ENCODE measurements around the gene TSEN54. TPM values are rescaled to one million over a fixed set of nuclear protein-coding genes. Genes with fewer than 3 reads are reported as not detected.
A peak's percentile ranks its signal among the peaks of the same experiment; 100 is the strongest.

The TSEN54 gene
- total RNA-seq, 2 experiments from 2014 or later: 29.2 to 35.1 TPM

GRCh38 chr17:75521951-75522727 is 5.8 kb downstream of the TSEN54 start:
- no peak overlapping the region for H3K4me3 Mint-ChIP-seq
- intact Hi-C loops (cut with DNase I, micrococcal nuclease): no loop called here
- H3K4me1 Mint-ChIP-seq: peaks cover 31% of the 10 kb centered on the region
- peaks cover 33% of the 10 kb centered on the region for H3K36me3 Mint-ChIP-seq (ENCODE audit: low read depth)
- no peak for ATAC-seq
- DNase-seq: no peak
- POLR2A ChIA-PET: interaction anchor here (0.6 to 0.8 kb wide), 3 partner anchors 18 to 921 kb away, joined by 3 to 6 read pairs (median 5); no protein-coding TSS in a partner anchor
- CTCF ChIA-PET: interaction anchor here (1.0 kb wide), 1 partner anchor 25 kb away, joined by 3 read pairs; no protein-coding TSS in a partner anchor
- no peaks in the 10 kb centered on the region for H3K27me3 Mint-ChIP-seq
- H3K9me3 Mint-ChIP-seq (ENCODE audit: low read depth): no peaks in the 10 kb centered on the region
- H3K27ac Mint-ChIP-seq: no peak overlapping the region

DNA sequence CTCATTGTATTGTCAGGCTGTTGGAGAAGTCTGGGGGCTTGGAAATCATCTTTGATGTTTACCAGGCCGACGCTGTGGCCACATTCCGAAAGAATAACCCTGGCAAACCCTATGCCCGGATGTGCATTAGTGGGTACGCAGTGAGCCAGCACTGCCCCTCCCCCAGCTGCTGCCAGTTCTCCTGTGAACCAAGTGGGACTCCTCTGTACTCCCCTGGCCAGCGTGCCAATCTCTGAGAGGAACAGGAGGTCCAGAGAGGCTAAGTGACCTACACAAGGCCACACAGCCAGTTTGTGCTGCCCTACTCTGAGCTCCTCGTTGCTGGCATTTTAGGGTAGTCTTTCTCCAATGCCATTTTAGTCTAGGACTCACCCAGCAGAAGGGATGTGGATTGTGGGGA is 7.3 kb downstream of the TSEN54 start:
- POLR2A ChIA-PET: no interaction called here
- CTCF ChIA-PET: interaction anchor here (0.9 to 1.5 kb wide), 3 partner anchors 12 to 355 kb away, joined by 3 to 5 read pairs (median 4); partner anchors contain the start of gene TRIM47
- Mint-ChIP-seq H3K4me1 (peaks cover 16% of the 10 kb centered on the region), H3K36me3 (ENCODE audit: low read depth) (peaks cover 21% of the 10 kb centered on the region), H3K27ac (no peak overlapping the region), H3K9me3 (ENCODE audit: low read depth) (no peaks in the 10 kb centered on the region), H3K4me3 (no peak overlapping the region), H3K27me3 (no peaks in the 10 kb centered on the region)
- intact Hi-C loops (cut with DNase I, micrococcal nuclease): loop anchor here (2.0 kb wide), 4 partner anchors 65 to 651 kb away; partner anchors contain the start of genes FDXR (in 1 of the 2) and JPT1 (in 1 of the 2)
- ATAC-seq (no peak), DNase-seq (no peak)

- Mint-ChIP-seq H3K36me3 (ENCODE audit: low read depth) (peaks cover 19% of the 10 kb centered on the region), H3K9me3 (ENCODE audit: low read depth) (no peaks in the 10 kb centered on the region), H3K27me3 (no peaks in the 10 kb centered on the region), H3K4me3 (peak overlapping the region; percentile 44), H3K4me1 (peaks cover 10% of the 10 kb centered on the region), H3K27ac (no peak overlapping the region)
- ChIA-PET CTCF (interaction anchor here (0.6 to 1.7 kb wide), 6 partner anchors 8 to 1852 kb away, joined by 3 to 10 read pairs (median 4); partner anchors contain the start of genes TRIM47 and TSEN54), POLR2A (interaction anchor here (0.6 to 1.5 kb wide), 3 partner anchors 8 to 68 kb away, joined by 3 to 6 read pairs (median 3); partner anchors contain the start of genes TMEM94 and TSEN54)
- no peak for ATAC-seq
- DNase-seq: no peak
- intact Hi-C loops (cut with DNase I, micrococcal nuclease): loop anchor here (2.0 kb wide), 4 partner anchors 64 to 652 kb away; partner anchors contain the start of genes FDXR (in 1 of the 2) and JPT1 (in 1 of the 2)
Measured at GRCh38 chr17:75524269-75524969, 8.1 kb downstream of the TSEN54 start.

DNA sequence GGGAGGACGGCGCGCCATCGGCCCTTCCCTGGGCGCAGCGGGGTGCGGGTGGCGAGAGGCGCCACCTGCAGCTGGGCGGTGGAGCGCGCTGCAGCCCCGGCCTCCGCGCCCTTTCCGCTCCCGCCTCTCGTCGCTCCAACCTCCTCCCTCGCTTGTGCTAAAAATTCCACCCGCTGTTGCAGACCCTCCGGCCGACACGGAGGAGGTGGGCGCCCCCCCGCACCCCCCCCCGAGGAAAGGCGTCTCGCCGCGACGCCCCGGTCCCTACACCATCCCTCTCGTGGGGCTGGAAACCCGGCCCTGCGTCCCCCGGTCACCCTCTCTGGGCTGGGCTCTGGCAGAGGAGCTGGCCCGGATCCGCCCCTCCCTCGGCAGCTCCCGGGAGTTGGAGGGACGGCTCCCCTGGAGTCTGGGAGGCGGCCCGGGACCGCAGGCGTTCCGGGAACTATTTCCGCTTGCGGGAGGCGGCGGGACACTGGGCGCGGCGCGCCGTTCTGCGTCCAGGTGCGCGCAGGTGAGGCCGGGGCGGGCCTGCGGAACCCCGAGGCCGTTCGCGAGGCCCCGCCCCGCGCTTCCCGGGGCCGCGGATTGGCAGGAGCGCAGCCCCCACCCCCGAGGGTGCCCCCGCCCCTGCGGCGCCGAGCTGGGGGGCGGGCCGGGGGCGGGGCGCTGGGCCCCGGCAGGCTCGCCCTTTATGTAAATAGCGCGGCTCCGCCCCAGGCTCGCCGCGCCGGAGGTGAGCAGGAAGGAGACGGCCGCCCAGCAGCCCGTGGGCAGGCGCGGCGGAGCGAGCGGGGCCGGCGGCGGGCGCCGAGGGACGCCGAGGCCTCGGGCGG is 8.9 kb downstream of the TSEN54 start, which contains the start of gene LLGL2:
Gene LLGL2 (plus strand): TSS at position 728 of the 836 bp plus-strand sequence. CDS start 17,730 bp downstream, outside the sequence.
- ATAC-seq (peak; percentile 89), DNase-seq (peak; percentile 88)
- POLR2A ChIA-PET: interaction anchor here (1.2 to 1.5 kb wide), 2 partner anchors 9 to 69 kb away, joined by 3 to 6 read pairs; partner anchors contain the start of genes TMEM94 and TSEN54
- peak within 1 kb of the TSS; percentile 62 for H3K4me3 Mint-ChIP-seq
- no peak within 1 kb of the TSS for H3K27ac Mint-ChIP-seq
- CTCF ChIA-PET: interaction anchor here (0.6 to 1.7 kb wide), 5 partner anchors 9 to 1853 kb away, joined by 3 to 10 read pairs (median 5); partner anchors contain the start of gene TSEN54
- no peaks in the 10 kb centered on the region for H3K9me3 Mint-ChIP-seq (ENCODE audit: low read depth)
- no peaks in the 10 kb centered on the region for H3K27me3 Mint-ChIP-seq
- peaks cover 15% of the 10 kb centered on the region for H3K36me3 Mint-ChIP-seq (ENCODE audit: low read depth)
- intact Hi-C loops (cut with DNase I, micrococcal nuclease): loop anchor here (1.0 to 2.0 kb wide), 11 partner anchors 8 to 652 kb away; partner anchors contain the start of genes CDR2L (in 1 of the 2), FDXR (in 1 of the 2), GRB2 (in 1 of the 2) and JPT1 (in 1 of the 2)
- peaks cover 10% of the 10 kb centered on the region for H3K4me1 Mint-ChIP-seq

GRCh38 chr17:75525806-75526554 is 9.7 kb downstream of the TSEN54 start:
- CTCF ChIA-PET: interaction anchor here (0.8 to 1.7 kb wide), 5 partner anchors 9 to 227 kb away, joined by 3 to 10 read pairs (median 5); partner anchors contain the start of gene TSEN54
- H3K27ac Mint-ChIP-seq: no peak overlapping the region
- peaks cover 10% of the 10 kb centered on the region for H3K4me1 Mint-ChIP-seq
- DNase-seq: no peak
- peak overlapping the region; percentile 62 for H3K4me3 Mint-ChIP-seq
- intact Hi-C loops (cut with DNase I, micrococcal nuclease): loop anchor here (1.0 to 2.0 kb wide), 11 partner anchors 9 to 653 kb away; partner anchors contain the start of genes CDR2L (in 1 of the 2), FDXR (in 1 of the 2), GRB2 (in 1 of the 2) and JPT1 (in 1 of the 2)
- peaks cover 11% of the 10 kb centered on the region for H3K36me3 Mint-ChIP-seq (ENCODE audit: low read depth)
- no peaks in the 10 kb centered on the region for H3K27me3 Mint-ChIP-seq
- POLR2A ChIA-PET: interaction anchor here (1.5 kb wide), 1 partner anchor 9 kb away, joined by 6 read pairs; the partner anchor contains the start of gene TSEN54
- no peaks in the 10 kb centered on the region for H3K9me3 Mint-ChIP-seq (ENCODE audit: low read depth)
- no peak for ATAC-seq

- DNase-seq: no peak
- ATAC-seq: no peak
- no peak overlapping the region for H3K27ac Mint-ChIP-seq
- CTCF ChIA-PET: interaction anchor here (0.8 to 1.3 kb wide), 5 partner anchors 10 to 226 kb away, joined by 3 to 7 read pairs (median 5); partner anchors contain the start of gene TSEN54
- POLR2A ChIA-PET: interaction anchor here (0.6 kb wide), 1 partner anchor 366 kb away, joined by 3 read pairs; no protein-coding TSS in a partner anchor
- H3K4me3 Mint-ChIP-seq: peak overlapping the region; percentile 62
- intact Hi-C loops (cut with DNase I, micrococcal nuclease): no loop called here
- H3K9me3 Mint-ChIP-seq (ENCODE audit: low read depth): no peaks in the 10 kb centered on the region
- peaks cover 10% of the 10 kb centered on the region for H3K4me1 Mint-ChIP-seq
- H3K27me3 Mint-ChIP-seq: no peaks in the 10 kb centered on the region
- H3K36me3 Mint-ChIP-seq (ENCODE audit: low read depth): peaks cover 6% of the 10 kb centered on the region
Measured at GRCh38 chr17:75526555-75527270, 10.4 kb downstream of the TSEN54 start.

- DNase-seq (no peak), ATAC-seq (no peak)
- POLR2A ChIA-PET: interaction anchor here (0.7 kb wide), 1 partner anchor 665 kb away, joined by 3 read pairs; no protein-coding TSS in a partner anchor
- Mint-ChIP-seq H3K9me3 (ENCODE audit: low read depth) (no peaks in the 10 kb centered on the region), H3K27ac (no peak overlapping the region), H3K4me1 (peaks cover 28% of the 10 kb centered on the region), H3K4me3 (no peak overlapping the region), H3K27me3 (no peaks in the 10 kb centered on the region), H3K36me3 (ENCODE audit: low read depth) (peaks cover 4% of the 10 kb centered on the region)
- CTCF ChIA-PET: interaction anchor here (0.5 to 1.0 kb wide), 2 partner anchors 15 to 119 kb away, joined by 3 read pairs; partner anchors contain the start of gene TSEN54
- intact Hi-C loops (cut with DNase I, micrococcal nuclease): no loop called here
Measured at GRCh38 chr17:75530837-75531720, 14.8 kb downstream of the TSEN54 start.

GRCh38 chr17:75531721-75532072 is 15.4 kb downstream of the TSEN54 start:
- ATAC-seq (no peak), DNase-seq (no peak)
- H3K36me3 Mint-ChIP-seq (ENCODE audit: low read depth): peaks cover 4% of the 10 kb centered on the region
- POLR2A ChIA-PET: no interaction called here
- H3K4me3 Mint-ChIP-seq: no peak overlapping the region
- no peaks in the 10 kb centered on the region for H3K27me3 Mint-ChIP-seq
- H3K4me1 Mint-ChIP-seq: peaks cover 23% of the 10 kb centered on the region
- no peak overlapping the region for H3K27ac Mint-ChIP-seq
- intact Hi-C loops (cut with DNase I, micrococcal nuclease): no loop called here
- CTCF ChIA-PET: interaction anchor here (1.0 kb wide), 1 partner anchor 15 kb away, joined by 3 read pairs; the partner anchor contains the start of gene TSEN54
- H3K9me3 Mint-ChIP-seq (ENCODE audit: low read depth): no peaks in the 10 kb centered on the region

All from activated CD4-positive, alpha-beta T cell treated with anti-CD3 and anti-CD28 coated beads for 36 hours (primary cell).